GM12864 (cell line): Measurements from ENCODE around the gene SLC22A16.

Source experiments
- DNase-seq: peaks from one replicate; pipeline ENCODE4 v3.0.0-alpha.2; 2011; ENCODE audit warnings: low read depth
- H3K4me3 ChIP-seq: 2 replicates; pipeline ENCODE4 v1.5.1; 2011; ENCODE audit warnings: mild to moderate bottlenecking, low read depth, low read length, control low read depth
- CTCF ChIP-seq: IDR thresholded peaks from 2 replicates; pipeline ENCODE4 v1.5.1; 2011; ENCODE audit warnings: low read depth, mild to moderate bottlenecking, moderate library complexity, low read length, control low read depth, inconsistent platforms; ENCODE audit errors: missing control alignments

The SLC22A16 gene

GRCh38 chr6:110481081-110481480, 4.7 kb upstream of the SLC22A16 start:
- H3K4me3 ChIP-seq = no peak overlapping the region
- no peak for TF ChIP-seq CTCF
- no peak for DNase-seq

GRCh38 chr6:110475066-110475653, 1.3 kb downstream of the SLC22A16 start:
- no peak overlapping the region for H3K4me3 ChIP-seq
- TF ChIP-seq CTCF = no peak
- DNase-seq = no peak

GRCh38 chr6:110474500-110474899, 1.9 kb downstream of the SLC22A16 start:
- DNase-seq = no peak
- H3K4me3 ChIP-seq = no peak overlapping the region
- no peak for TF ChIP-seq CTCF

- no peak for TF ChIP-seq CTCF
- H3K4me3 ChIP-seq = no peak overlapping the region
- DNase-seq = no peak
Measured at GRCh38 chr6:110472739-110473138, 3.7 kb downstream of the SLC22A16 start.

DNA sequence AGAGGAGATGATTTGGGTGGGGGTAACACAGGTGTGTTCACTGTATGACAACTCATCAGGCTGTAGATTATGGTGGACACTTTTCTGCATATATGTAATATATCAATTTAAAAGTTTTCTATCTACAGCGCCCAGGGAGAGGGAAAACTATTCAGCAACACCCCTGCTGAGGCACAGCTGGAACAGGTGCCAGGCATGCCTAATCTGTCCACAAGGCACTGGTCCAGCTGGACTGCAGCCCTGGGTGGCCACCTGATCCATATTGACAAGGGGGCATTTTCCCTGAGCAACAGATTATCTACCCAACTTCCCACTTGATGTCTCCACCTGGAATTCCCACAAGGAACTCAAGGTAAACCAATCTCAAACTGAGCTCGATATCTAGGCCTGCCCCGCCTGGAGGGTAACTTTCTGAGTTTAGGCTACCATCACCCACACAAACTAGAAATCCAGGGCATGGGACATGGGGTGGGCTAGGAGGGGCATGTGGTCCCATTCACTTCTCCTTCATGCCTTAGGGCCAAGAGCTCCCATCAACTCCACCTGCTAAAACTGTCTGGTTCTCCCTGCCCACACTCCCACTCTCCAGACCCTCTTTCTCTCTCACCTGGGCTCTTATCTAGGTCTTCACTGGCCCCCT, 4.6 kb downstream of the SLC22A16 start:
- no peak for TF ChIP-seq CTCF
- no peak for DNase-seq

DNA sequence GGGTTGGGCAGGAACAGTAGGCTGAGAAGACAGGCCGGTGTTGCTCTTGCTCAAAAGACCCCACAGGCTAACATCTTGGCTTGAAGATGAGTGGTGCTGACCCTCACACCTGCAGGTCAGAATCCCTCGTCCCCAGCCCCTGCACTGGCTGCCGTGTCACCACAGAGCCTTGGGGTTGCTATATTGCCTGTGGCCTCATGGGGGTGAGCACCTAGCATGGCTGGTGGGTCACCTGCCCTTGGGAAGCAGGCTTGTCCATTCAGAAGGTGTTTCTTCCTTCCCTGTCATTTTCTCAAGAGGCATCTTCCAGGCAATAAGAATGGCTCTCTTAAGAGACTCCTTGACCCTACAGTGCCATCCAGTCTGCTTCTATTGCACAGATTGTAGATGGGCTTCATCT, 7.7 kb downstream of the SLC22A16 start:
- no peak for DNase-seq
- H3K4me3 ChIP-seq = no peak overlapping the region
- no peak for TF ChIP-seq CTCF

More for the DNA sequence above, 4.6 kb downstream of the SLC22A16 start:
- H3K4me3 ChIP-seq = no peak overlapping the region
